DOHH2 (cell line): ENCODE results near the gene CDIPT.

Experiments
- EZH2phosphoT487 ChIP-seq: fragments of 200-600 bp; sonication (generic); IDR thresholded peaks from 2 replicates; pipeline ENCODE4 v1.6.1; 2017; ENCODE audit warnings: borderline replicate concordance, mild to moderate bottlenecking, antibody characterized with exemption, low read length, moderate library complexity, mixed read lengths
- TF ChIP-seq, protein P1 (sequence below): fragments of 200-600 bp; sonication (generic); IDR thresholded peaks from one replicate; pipeline ENCODE4 v1.5.1; 2014; ENCODE audit warnings: antibody characterized with exemption, mild to moderate bottlenecking, low read depth, low read length; ENCODE audit not compliant: poor library complexity, severe bottlenecking

DNA sequence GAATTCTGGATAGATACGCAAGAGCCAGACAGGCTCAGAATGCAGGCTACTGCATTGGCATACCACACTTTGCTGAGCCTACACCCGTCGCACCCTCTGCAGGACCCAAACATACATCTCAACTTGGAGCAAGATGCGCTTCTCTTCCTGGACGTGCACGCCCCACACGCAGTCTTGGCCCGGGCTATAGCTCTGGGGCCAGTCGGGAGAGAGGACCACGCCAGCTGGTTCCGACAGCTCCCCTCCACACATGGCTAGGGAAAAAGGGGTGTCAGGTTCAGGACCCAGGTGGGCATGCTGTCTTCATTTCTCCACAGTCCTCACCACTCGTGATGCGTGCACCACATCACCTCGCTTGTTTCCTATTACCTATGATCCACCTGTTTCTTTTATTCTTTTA lies 15.1 kb upstream of the CDIPT start:
- TF ChIP-seq, protein P1, sequence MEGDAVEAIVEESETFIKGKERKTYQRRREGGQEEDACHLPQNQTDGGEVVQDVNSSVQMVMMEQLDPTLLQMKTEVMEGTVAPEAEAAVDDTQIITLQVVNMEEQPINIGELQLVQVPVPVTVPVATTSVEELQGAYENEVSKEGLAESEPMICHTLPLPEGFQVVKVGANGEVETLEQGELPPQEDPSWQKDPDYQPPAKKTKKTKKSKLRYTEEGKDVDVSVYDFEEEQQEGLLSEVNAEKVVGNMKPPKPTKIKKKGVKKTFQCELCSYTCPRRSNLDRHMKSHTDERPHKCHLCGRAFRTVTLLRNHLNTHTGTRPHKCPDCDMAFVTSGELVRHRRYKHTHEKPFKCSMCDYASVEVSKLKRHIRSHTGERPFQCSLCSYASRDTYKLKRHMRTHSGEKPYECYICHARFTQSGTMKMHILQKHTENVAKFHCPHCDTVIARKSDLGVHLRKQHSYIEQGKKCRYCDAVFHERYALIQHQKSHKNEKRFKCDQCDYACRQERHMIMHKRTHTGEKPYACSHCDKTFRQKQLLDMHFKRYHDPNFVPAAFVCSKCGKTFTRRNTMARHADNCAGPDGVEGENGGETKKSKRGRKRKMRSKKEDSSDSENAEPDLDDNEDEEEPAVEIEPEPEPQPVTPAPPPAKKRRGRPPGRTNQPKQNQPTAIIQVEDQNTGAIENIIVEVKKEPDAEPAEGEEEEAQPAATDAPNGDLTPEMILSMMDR: no peak
- no peak for TF ChIP-seq EZH2phosphoT487
